Kidney (tissue), 14 donors: ENCODE results near the gene WDSUB1. TPM values are rescaled to one million over a fixed set of nuclear protein-coding genes. Genes with fewer than 3 reads are reported as not detected.

Experiments used
- DNase-seq, 5 donors: peaks; one replicate each; pipeline ENCODE4 v3.0.0-alpha.2; 2013 to 2020
- FAIRE-seq: peaks from 2 replicates; lab custom pipeline; 2012; peaks lifted over from hg19 to GRCh38; lab: Jason Lieb, UNC
- H3K27ac ChIP-seq, 2 donors: one replicate each; pipeline ENCODE4 v1.7.0; 2013; ENCODE audit warnings: low read depth in 2 of 2, low read length in 2 of 2, inconsistent platforms in 1 of 2
- H3K27me3 ChIP-seq: one replicate; pipeline ENCODE4 v1.7.1; 2013; ENCODE audit warnings: low read length, inconsistent platforms; ENCODE audit not compliant: control insufficient read depth, insufficient read depth
- H3K36me3 ChIP-seq, 3 donors: one replicate each; pipeline versions ENCODE4 v1.7.0 to v1.7.1; 2013; ENCODE audit warnings: low read length in 3 of 3, control low read depth in 1 of 3, inconsistent platforms in 1 of 3; ENCODE audit not compliant: insufficient read depth in 3 of 3, control insufficient read depth in 2 of 3
- H3K4me1 ChIP-seq, 3 donors: one replicate each; pipeline versions ENCODE4 v1.7.0 to v1.7.1; 2013; ENCODE audit warnings: low read length in 3 of 3, inconsistent platforms in 1 of 3, low read depth in 1 of 3; ENCODE audit not compliant: control insufficient read depth in 2 of 3, insufficient read depth in 2 of 3
- H3K4me3 ChIP-seq, 3 donors: one replicate each; pipeline versions ENCODE4 v1.7.0 to v1.8.1; 2013; ENCODE audit warnings: low read length in 3 of 3, control low read depth in 1 of 3, inconsistent platforms in 1 of 3
- H3K9ac ChIP-seq, 3 donors: one replicate each; pipeline versions ENCODE4 v1.7.0 to v1.7.1; 2013; ENCODE audit warnings: low read length in 3 of 3, control low read depth in 1 of 3, inconsistent platforms in 1 of 3
- H3K9me3 ChIP-seq, 3 donors: one replicate each; pipeline versions ENCODE4 v1.7.0 to v1.7.1; 2013; ENCODE audit warnings: low read length in 3 of 3, control low read depth in 1 of 3, inconsistent platforms in 1 of 3; ENCODE audit not compliant: control insufficient read depth in 2 of 3, insufficient read depth in 1 of 3
- intact Hi-C: fragments of 100-400 bp; cut with DNase I; formaldehyde crosslinking; loops from one replicate; pipeline ENCODE4 v1.11.1; 2022
- polyA plus RNA-seq: library from polyadenylated mRNA; stranded (reverse); fragments of 350-450 nt; fragmentation: Illumina TruSeq; extraction: RNeasy Lipid Tissue Mini Kit (QIAGEN cat#74804); gene quantifications from one replicate; pipeline ENCODE4 v1.2.3, GENCODE V29; 2014; ENCODE audit warnings: low read depth, low replicate concordance; ENCODE audit not compliant: insufficient read depth
- total RNA-seq: library from RNA; stranded (reverse); fragmentation: NEBNext Ultra II Directional; extraction: Animal tissue kit (Norgen Biotek cat#: 25700); gene quantifications from one replicate; pipeline ENCODE4 v1.2.1, GENCODE V29; 2021
- TF ChIP-seq, protein P1 (sequence below): IDR thresholded peaks from 3 replicates; pipeline ENCODE4 v1.5.1; 2012; ENCODE audit warnings: mild to moderate bottlenecking, moderate library complexity, borderline replicate concordance; ENCODE audit not compliant: insufficient read depth; ENCODE audit errors: extremely low read depth
- donor health status: control.
- donor health status: control.
- donor health status: control.
- donor health status: control.
- donor health status: control.
- donor health status: DM: yes; HTN: yes; CAD: no.
- donor health status: Normal renal cell carcinoma (clear cell type).

Gene WDSUB1
- total and polyA plus RNA-seq, 2 donors from 2014 or later: 11.6 to 22.1 TPM

GRCh38 chr2:159285433-159285832, 1.1 kb downstream of the WDSUB1 start:
- DNase-seq (no peak), FAIRE-seq (no peak)
- Histone ChIP-seq H3K9me3 (no peaks in the 10 kb centered on the region), H3K27ac (peak overlapping the region; percentile 92 to 95), H3K27me3 (no peaks in the 10 kb centered on the region), H3K4me1 (peaks cover 0 to 5% (median 2%) of the 10 kb centered on the region in 3 donors), H3K9ac (peak overlapping the region in 1 of 3 donors; percentile 85), H3K36me3 (no peaks in the 10 kb centered on the region), H3K4me3 (peak overlapping the region; percentile 68 to 91 (median 81))
- TF ChIP-seq, protein P1, sequence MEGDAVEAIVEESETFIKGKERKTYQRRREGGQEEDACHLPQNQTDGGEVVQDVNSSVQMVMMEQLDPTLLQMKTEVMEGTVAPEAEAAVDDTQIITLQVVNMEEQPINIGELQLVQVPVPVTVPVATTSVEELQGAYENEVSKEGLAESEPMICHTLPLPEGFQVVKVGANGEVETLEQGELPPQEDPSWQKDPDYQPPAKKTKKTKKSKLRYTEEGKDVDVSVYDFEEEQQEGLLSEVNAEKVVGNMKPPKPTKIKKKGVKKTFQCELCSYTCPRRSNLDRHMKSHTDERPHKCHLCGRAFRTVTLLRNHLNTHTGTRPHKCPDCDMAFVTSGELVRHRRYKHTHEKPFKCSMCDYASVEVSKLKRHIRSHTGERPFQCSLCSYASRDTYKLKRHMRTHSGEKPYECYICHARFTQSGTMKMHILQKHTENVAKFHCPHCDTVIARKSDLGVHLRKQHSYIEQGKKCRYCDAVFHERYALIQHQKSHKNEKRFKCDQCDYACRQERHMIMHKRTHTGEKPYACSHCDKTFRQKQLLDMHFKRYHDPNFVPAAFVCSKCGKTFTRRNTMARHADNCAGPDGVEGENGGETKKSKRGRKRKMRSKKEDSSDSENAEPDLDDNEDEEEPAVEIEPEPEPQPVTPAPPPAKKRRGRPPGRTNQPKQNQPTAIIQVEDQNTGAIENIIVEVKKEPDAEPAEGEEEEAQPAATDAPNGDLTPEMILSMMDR: no peak
- intact Hi-C loops: no loop called here

DNA sequence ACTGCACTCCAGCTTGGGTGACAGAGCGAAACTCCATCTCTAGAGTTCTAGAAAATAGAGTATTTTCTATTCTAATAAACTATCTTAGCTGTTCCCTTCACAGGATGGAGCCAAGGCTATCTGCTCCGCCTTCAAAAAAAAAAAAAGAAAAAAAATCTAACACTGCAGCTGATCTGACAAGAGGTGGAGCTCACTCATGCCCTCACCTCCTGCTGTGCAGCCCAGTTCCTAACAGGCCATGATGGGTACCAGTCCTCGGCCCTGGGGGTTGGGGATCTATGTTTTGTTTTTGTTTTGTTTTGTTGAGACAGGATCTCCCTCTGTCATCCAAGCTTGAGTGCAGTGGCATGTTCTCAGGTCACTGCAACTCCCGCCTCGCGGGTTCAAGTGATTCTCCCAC, 3.0 kb downstream of the WDSUB1 start:
- no peak for FAIRE-seq
- DNase-seq: no peak
- TF ChIP-seq, protein P1: no peak
- Histone ChIP-seq H3K27me3 (no peaks in the 10 kb centered on the region), H3K27ac (no peak overlapping the region), H3K4me3 (no peak overlapping the region), H3K36me3 (no peaks in the 10 kb centered on the region), H3K9me3 (no peaks in the 10 kb centered on the region), H3K9ac (no peak overlapping the region), H3K4me1 (peaks cover 0 to 5% (median 2%) of the 10 kb centered on the region in 3 donors)
- intact Hi-C loops: no loop called here

DNA sequence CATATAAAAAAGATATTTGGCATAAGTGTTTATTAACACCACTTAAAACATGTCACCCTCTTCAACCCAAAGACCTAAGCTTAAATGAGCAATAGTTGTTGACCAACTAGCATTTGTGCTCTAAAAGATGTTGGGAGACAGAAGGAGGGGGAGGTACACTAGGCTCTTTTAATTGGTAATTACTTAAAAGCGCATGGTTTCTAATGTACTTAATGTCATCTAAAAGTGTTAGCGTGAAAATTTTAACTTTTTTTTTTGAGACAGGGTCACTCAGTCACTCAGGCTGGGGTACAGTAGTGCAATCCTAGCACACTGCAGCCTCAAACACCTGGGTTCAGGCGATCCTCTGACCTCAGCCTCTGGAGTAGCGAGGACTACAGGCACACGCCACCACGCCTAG, 5.5 kb downstream of the WDSUB1 start:
- Histone ChIP-seq H3K27ac (no peak overlapping the region), H3K9ac (no peak overlapping the region), H3K4me1 (peaks cover 0 to 2% (median 0%) of the 10 kb centered on the region in 3 donors), H3K27me3 (no peaks in the 10 kb centered on the region), H3K36me3 (no peaks in the 10 kb centered on the region), H3K9me3 (no peaks in the 10 kb centered on the region), H3K4me3 (no peak overlapping the region)
- TF ChIP-seq, protein P1: no peak
- no peak for DNase-seq
- no peak for FAIRE-seq
- intact Hi-C loops: no loop called here

DNA sequence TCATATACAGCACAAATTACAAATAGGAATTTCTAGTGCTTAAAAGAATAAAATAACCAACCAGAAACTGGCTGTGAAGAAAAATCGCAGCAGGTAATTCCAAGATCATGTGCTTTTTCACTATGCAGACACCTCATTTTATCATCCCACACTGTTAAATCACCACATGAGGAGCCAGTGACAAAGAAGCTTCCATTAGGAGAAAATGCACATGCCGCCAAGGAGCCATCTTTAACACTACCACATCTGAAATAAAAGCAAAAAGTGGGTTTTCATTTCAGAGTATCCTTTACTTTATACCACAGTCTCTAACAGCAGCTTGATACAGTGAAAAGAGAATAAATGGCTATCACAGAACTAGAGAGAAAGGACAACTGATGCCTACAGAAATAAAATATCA, 6.8 kb downstream of the WDSUB1 start:
- Histone ChIP-seq H3K36me3 (no peaks in the 10 kb centered on the region), H3K27ac (no peak overlapping the region), H3K9ac (no peak overlapping the region), H3K27me3 (no peaks in the 10 kb centered on the region), H3K4me3 (no peak overlapping the region), H3K9me3 (no peaks in the 10 kb centered on the region), H3K4me1 (peaks cover 0 to 1% (median 0%) of the 10 kb centered on the region in 3 donors)
- DNase-seq (no peak), FAIRE-seq (no peak)
- TF ChIP-seq, protein P1: no peak
- intact Hi-C loops: no loop called here
